ENCODE results near the gene ARHGEF26. TPM values are rescaled to one million over a fixed set of nuclear protein-coding genes. Genes with fewer than 3 reads are reported as not detected.

ARHGEF26 gene
- total RNA-seq, 1 experiment from 2014 or later, result 13.7 TPM

GRCh38 chr3:154214306-154214705, 93.1 kb downstream of the ARHGEF26 start:
- Histone ChIP-seq H4K5ac (ENCODE audit: insufficient read length, low read depth, low read length) (no peak overlapping the region), H2AK5ac (ENCODE audit: insufficient read length, low read length) (no peak overlapping the region), H3T11ph (ENCODE audit: low read length) (no peak overlapping the region), H2AFZ (ENCODE audit: low read length) (no peak overlapping the region), H3K27ac (ENCODE audit: insufficient read length, low read depth, low read length) (no peak overlapping the region), H3K23me2 (ENCODE audit: insufficient read length, low read depth, low read length, poor library complexity, severe bottlenecking) (no peaks in the 10 kb centered on the region), H3K9me3 (ENCODE audit: control insufficient read depth, low read depth, low read length) (no peaks in the 10 kb centered on the region), H2BK15ac (ENCODE audit: low read depth, low read length) (no peak overlapping the region), H3K79me2 (ENCODE audit: insufficient read depth, low read length) (no peaks in the 10 kb centered on the region), H3K4me1 (ENCODE audit: insufficient read depth, low read length) (no peaks in the 10 kb centered on the region), H3K9ac (ENCODE audit: extremely low read depth, insufficient read length, low read length) (no peak overlapping the region), H3K18ac (ENCODE audit: insufficient read length, low read depth, low read length) (no peak overlapping the region), H2BK120ac (ENCODE audit: low read depth, low read length, poor library complexity, severe bottlenecking) (no peak overlapping the region), H4K91ac (ENCODE audit: insufficient read length, low read depth, low read length) (no peak overlapping the region), H3K23ac (ENCODE audit: insufficient read length, low read depth, low read length) (no peak overlapping the region), H2BK20ac (ENCODE audit: low read depth, low read length, poor library complexity, severe bottlenecking) (no peak overlapping the region), H3K4ac (ENCODE audit: low read depth, low read length) (no peak overlapping the region), H4K8ac (replicated peaks; ENCODE audit: insufficient read length, low read depth, low read length) (no peak overlapping the region), H3K56ac (ENCODE audit: insufficient read length, low read depth, low read length) (no peak overlapping the region), H3K79me1 (ENCODE audit: insufficient read depth, low read depth, low read length, poor library complexity, severe bottlenecking) (no peaks in the 10 kb centered on the region), H3K27me3 (ENCODE audit: insufficient read depth, low read length) (no peaks in the 10 kb centered on the region), H3K4me2 (ENCODE audit: insufficient read depth, insufficient read length, low read length) (no peak overlapping the region), H2BK12ac (ENCODE audit: insufficient read length, low read depth, low read length) (no peak overlapping the region), H2BK5ac (ENCODE audit: insufficient read length, low read length) (no peak overlapping the region), H3K14ac (ENCODE audit: insufficient read depth, low read length) (no peak overlapping the region), H4K20me1 (ENCODE audit: control insufficient read depth, insufficient read depth, insufficient read length) (no peaks in the 10 kb centered on the region)
- Mint-ChIP-seq H3K9me3 (peaks cover 11 to 12% of the 10 kb centered on the region in 2 experiments), H3K36me3 (ENCODE audit: insufficient read depth in 1 of 3, low read depth in 3 of 3) (peaks cover 29 to 44% (median 30%) of the 10 kb centered on the region in 3 experiments), H3K4me3 (no peak overlapping the region), H3K4me1 (no peaks in the 10 kb centered on the region), H3K27ac (no peak overlapping the region), H3K27me3 (ENCODE audit: low read depth) (no peaks in the 10 kb centered on the region)
- no peak for TF ChIP-seq CTCF (conservative IDR thresholded peaks at IDR 0.05)
- WGBS (ENCODE audit: extremely low coverage, insufficient read length, low lambda C conversion rate), result no CpG with 5 or more reads among the region's 2 CpGs
- no peak for DNase-seq

Measured in H9 (cell line).